Measurements from ENCODE around the gene OR6B1.
"Not testable (repeated sequence)": the region's sequence is repeated elsewhere in the genome, so short reads cannot be mapped to it uniquely, and the experiment has no call there.

OR6B1 gene

DNA sequence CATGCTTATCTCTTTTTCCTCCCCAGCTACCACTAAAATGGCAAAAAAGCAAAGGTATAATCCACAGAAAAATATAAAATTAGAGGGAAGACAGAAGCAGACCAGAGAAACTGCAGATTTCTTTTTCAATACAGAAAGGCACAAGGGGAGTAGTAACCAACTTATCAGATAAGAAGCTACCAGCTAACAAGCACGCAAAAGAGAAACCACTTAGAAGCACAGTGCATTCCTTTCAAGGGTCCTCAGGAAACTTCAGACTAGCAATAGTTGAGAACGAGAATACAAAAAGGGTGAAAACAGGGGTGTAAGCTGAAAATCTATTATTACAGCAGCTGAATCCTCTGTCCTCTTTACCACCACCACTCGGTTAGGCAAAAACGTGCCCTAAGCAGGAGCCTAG lies 38.8 kb downstream of the OR6B1 start:
- DNase-seq (ENCODE audit: low spot score) = no peak

- no peak for DNase-seq (ENCODE audit: low spot score)
These were observed 48.5 kb downstream of the OR6B1 start, which contains the start of gene OR2A5 for GRCh38 chr7:144048648-144049047. Gene OR2A5, plus strand, starts transcription at chr7:144048948. Its CDS starts 1,454 bp downstream, at chr7:144050402.

- no peak for DNase-seq (ENCODE audit: low spot score)
These were observed 49.4 kb downstream of the OR6B1 start for GRCh38 chr7:144049491-144049890.

- no peak for DNase-seq (ENCODE audit: low spot score)
These were observed 50.0 kb downstream of the OR6B1 start for GRCh38 chr7:144050093-144050492.

GRCh38 chr7:144050884-144051283 lies 50.8 kb downstream of the OR6B1 start:
- not testable (repeated sequence) for DNase-seq (ENCODE audit: low spot score)

DNA sequence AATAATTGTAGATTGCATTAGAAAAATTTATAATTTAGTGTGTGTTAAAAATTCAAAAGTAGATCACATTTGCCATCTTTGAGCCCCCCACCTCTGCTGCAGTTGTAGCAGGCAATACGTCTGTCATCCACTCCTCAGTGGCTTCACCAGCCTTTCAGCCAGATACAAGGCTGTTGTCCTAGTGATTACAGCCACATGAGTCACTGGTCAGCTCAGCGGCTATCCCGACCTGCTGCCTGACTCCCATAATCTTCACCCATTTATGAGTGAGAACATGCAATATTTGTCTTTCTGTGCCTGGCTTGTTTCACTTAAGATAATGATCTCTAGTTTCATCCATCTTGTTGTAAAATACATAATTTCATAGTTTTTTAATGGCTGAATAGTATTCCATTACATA lies 57.8 kb downstream of the OR6B1 start:
- DNase-seq (ENCODE audit: low spot score) = no peak

Measured in GM03348 (cell line).